ENCODE results near the gene SSH2. TPM values are rescaled to one million over a fixed set of nuclear protein-coding genes. Genes with fewer than 3 reads are reported as not detected.
"Not testable (repeated sequence)": the region's sequence is repeated elsewhere in the genome, so short reads cannot be mapped to it uniquely, and the experiment has no call there.

The SSH2 gene
- total RNA-seq, 2 donors from 2014 or later = 28.1 to 28.2 TPM

DNA sequence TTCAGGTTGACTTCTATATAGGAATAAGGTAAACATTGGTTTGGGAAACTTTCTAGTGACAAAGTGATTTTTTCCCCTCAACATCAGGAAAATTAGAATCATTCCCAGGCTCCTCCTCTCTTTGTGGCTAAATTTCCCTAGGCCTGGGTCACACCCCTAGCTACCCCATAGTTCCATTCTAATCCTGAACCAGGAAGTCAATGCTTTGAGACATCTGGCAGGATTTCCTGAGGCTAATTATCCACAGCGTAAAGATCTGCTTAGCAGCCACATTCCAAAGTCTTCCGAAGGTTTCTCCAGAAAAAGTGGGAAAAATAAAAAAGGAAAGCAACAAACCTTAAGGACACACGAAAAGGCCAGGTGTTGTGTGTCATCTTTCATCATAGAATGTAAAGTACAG is 247.0 kb downstream of the SSH2 start:
- Histone ChIP-seq H3K9me3 (no peaks in the 10 kb centered on the region), H3K27me3 (no peaks in the 10 kb centered on the region), H3K4me1 (no peaks in the 10 kb centered on the region), H3K36me3 (no peaks in the 10 kb centered on the region), H3K9ac (ENCODE audit: low read depth in 2 of 2, low read length in 2 of 2) (no peak overlapping the region), H3K4me3 (no peak overlapping the region), H3K27ac (peak overlapping the region; percentile 19)
- intact Hi-C loops (cut with DNase I) = no loop called here
- TF ChIP-seq, protein P1, sequence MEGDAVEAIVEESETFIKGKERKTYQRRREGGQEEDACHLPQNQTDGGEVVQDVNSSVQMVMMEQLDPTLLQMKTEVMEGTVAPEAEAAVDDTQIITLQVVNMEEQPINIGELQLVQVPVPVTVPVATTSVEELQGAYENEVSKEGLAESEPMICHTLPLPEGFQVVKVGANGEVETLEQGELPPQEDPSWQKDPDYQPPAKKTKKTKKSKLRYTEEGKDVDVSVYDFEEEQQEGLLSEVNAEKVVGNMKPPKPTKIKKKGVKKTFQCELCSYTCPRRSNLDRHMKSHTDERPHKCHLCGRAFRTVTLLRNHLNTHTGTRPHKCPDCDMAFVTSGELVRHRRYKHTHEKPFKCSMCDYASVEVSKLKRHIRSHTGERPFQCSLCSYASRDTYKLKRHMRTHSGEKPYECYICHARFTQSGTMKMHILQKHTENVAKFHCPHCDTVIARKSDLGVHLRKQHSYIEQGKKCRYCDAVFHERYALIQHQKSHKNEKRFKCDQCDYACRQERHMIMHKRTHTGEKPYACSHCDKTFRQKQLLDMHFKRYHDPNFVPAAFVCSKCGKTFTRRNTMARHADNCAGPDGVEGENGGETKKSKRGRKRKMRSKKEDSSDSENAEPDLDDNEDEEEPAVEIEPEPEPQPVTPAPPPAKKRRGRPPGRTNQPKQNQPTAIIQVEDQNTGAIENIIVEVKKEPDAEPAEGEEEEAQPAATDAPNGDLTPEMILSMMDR (IDR thresholded peaks at IDR 0.05) = no peak
- DNase-seq = no peak

GRCh38 chr17:29682054-29682453 is 248.0 kb downstream of the SSH2 start:
- H3K9me3 ChIP-seq = no peaks in the 10 kb centered on the region
- intact Hi-C loops (cut with DNase I) = no loop called here
- H3K4me3 ChIP-seq = no peak overlapping the region
- TF ChIP-seq, protein P1 (IDR thresholded peaks at IDR 0.05) = no peak
- no peak overlapping the region for H3K9ac ChIP-seq (ENCODE audit: low read depth in 2 of 2, low read length in 2 of 2)
- H3K36me3 ChIP-seq = no peaks in the 10 kb centered on the region
- no peak overlapping the region for H3K27ac ChIP-seq
- no peaks in the 10 kb centered on the region for H3K27me3 ChIP-seq
- H3K4me1 ChIP-seq = no peaks in the 10 kb centered on the region
- DNase-seq = no peak

GRCh38 chr17:29677824-29678223 is 252.2 kb downstream of the SSH2 start:
- no peak for DNase-seq
- Histone ChIP-seq H3K4me3 (no peak overlapping the region), H3K9ac (ENCODE audit: low read depth in 2 of 2, low read length in 2 of 2) (no peak overlapping the region), H3K27me3 (no peaks in the 10 kb centered on the region), H3K36me3 (no peaks in the 10 kb centered on the region), H3K9me3 (no peaks in the 10 kb centered on the region), H3K4me1 (no peaks in the 10 kb centered on the region), H3K27ac (no peak overlapping the region)
- TF ChIP-seq, protein P1 (IDR thresholded peaks at IDR 0.05) = no peak
- intact Hi-C loops (cut with DNase I) = no loop called here

- DNase-seq = no peak
- intact Hi-C loops (cut with DNase I) = no loop called here
- Histone ChIP-seq H3K9ac (ENCODE audit: low read depth in 2 of 2, low read length in 2 of 2) (no peak overlapping the region), H3K27ac (no peak overlapping the region), H3K27me3 (no peaks in the 10 kb centered on the region), H3K4me3 (no peak overlapping the region), H3K4me1 (no peaks in the 10 kb centered on the region), H3K9me3 (no peaks in the 10 kb centered on the region), H3K36me3 (no peaks in the 10 kb centered on the region)
- TF ChIP-seq, protein P1 (IDR thresholded peaks at IDR 0.05) = no peak
These were observed 252.7 kb downstream of the SSH2 start for GRCh38 chr17:29677221-29677791.

DNA sequence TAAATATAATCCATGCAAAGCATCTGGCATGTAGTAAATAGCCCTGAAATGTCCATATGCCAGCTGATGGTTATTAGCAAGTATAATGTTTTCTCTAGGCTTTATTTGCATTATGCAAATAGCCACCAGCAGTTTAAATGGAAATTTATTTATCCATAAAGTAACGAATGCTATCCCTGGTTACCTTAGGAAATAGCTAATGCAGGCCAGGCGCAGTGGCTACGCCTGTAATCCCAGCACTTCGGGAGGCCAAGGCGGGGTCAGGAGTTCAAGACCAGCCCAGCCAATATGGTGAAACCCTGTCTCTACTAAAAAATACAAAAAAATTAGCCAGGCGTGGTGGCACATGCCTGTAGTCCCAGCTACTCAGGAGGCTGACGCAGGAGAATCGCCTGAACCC is 254.1 kb downstream of the SSH2 start:
- intact Hi-C loops (cut with DNase I); H3K36me3 ChIP-seq; DNase-seq; H3K9me3 ChIP-seq; H3K4me1 ChIP-seq; H3K4me3 ChIP-seq; H3K27me3 ChIP-seq; H3K27ac ChIP-seq: not testable (repeated sequence)
- H3K9ac ChIP-seq (ENCODE audit: low read depth in 2 of 2, low read length in 2 of 2) = peak overlapping the region in 1 of 2 donors; percentile 14

- DNase-seq = no peak
- Histone ChIP-seq H3K27ac (no peak overlapping the region), H3K9me3 (no peaks in the 10 kb centered on the region), H3K4me3 (no peak overlapping the region), H3K36me3 (no peaks in the 10 kb centered on the region), H3K27me3 (no peaks in the 10 kb centered on the region), H3K4me1 (no peaks in the 10 kb centered on the region), H3K9ac (ENCODE audit: low read depth in 2 of 2, low read length in 2 of 2) (no peak overlapping the region)
- intact Hi-C loops (cut with DNase I) = no loop called here
- TF ChIP-seq, protein P1 (IDR thresholded peaks at IDR 0.05) = no peak
These were observed 255.7 kb downstream of the SSH2 start for GRCh38 chr17:29674281-29674680.
